ENCODE data around the gene PTPRN2. TPM values are rescaled to one million over a fixed set of nuclear protein-coding genes. Genes with fewer than 3 reads are reported as not detected.

PTPRN2 gene
- total and polyA plus RNA-seq, 9 of the 15 experiments (the other 6 are each of a cell fraction or from before 2014, with no cell fraction given) = not detected

DNA sequence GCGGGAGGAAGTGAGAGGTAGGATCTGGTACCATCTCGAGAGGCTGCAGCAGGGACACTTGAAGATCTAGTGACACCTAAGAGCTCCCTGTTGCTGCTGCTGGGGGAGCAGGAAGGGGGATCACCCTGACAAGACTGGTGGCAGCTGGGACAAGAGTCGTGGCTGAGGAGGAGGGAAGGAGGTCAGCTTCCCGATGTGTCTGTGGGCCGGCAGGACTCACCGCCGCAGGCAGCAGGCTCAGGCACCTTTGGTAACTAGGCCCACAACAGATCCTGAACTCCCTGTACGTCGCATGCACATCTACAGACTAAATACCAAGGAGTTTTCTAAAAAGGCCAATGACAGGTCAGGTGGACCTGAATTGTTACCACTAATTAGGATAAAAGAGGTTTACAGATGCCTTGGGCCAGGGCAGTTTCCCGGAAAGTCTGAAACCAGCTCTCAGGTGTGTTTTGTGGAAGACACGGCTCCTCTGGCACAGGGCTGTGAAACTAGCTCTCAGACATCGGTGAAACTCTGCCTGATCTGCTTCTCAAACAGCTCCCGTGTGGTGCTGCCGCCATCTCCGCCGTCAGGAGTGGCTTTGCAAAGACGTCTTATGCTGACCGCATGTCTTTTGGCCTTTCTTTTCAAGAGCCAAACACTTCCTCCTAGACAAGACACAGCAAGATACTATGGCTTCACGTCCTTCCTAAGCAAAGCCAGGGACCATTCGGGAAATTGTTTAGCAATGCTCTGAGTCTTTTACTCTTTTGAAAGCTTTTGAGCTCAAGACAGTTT, 609.7 kb downstream of the PTPRN2 start:
- Histone ChIP-seq H3K4me3 (no peak overlapping the region), H2AFZ (ENCODE audit: low read depth, low read length) (no peak overlapping the region), H3K36me3 (ENCODE audit: control insufficient read depth, insufficient read depth, low read length) (no peaks in the 10 kb centered on the region), H3K9me3 (replicated peaks; ENCODE audit: control insufficient read depth, insufficient read depth, low read depth, low read length) (no peaks in the 10 kb centered on the region), H3K4me2 (ENCODE audit: insufficient read depth, low read length) (no peak overlapping the region), H4K20me1 (replicated peaks; ENCODE audit: control insufficient read depth, insufficient read depth, low read length) (0 out of 2 replicates have a peak, but pooled peaks cover 11% of the 10 kb centered on the region), H3K27me3 (ENCODE audit: control insufficient read depth in 2 of 2, insufficient read depth in 2 of 2, low read length in 2 of 2) (peaks cover 14 to 68% of the 10 kb centered on the region in 2 experiments; a peak in 4 of 5 replicates), H3K4me1 (replicated peaks in 1 of 2; ENCODE audit: control insufficient read depth in 2 of 2, insufficient read depth in 2 of 2, low read length in 2 of 2) (no peaks in the 10 kb centered on the region), H3K27ac (ENCODE audit: extremely low read depth, low read depth, low read length) (no peak overlapping the region), H3K9ac (ENCODE audit: insufficient read depth in 1 of 2, low read depth in 2 of 2, low read length in 2 of 2) (no peak overlapping the region), H3K9me1 (ENCODE audit: control insufficient read depth, insufficient read depth, low read length) (no peaks in the 10 kb centered on the region), H3K79me2 (ENCODE audit: control insufficient read depth, insufficient read depth, low read length) (no peaks in the 10 kb centered on the region)
- in situ Hi-C loops (cut with MboI) (no loop called here), intact Hi-C loops (cut with micrococcal nuclease) (no loop called here)
- POLR2A ChIA-PET = interaction anchor here (0.6 kb wide), 1 partner anchor 249 kb away, joined by 3 read pairs; no protein-coding TSS in a partner anchor
- ATAC-seq = no peak
- WGBS (ENCODE audit: insufficient coverage, low coverage, missing lambda C conversion rate) = under 1% methylated on average over 20 of the region's 20 CpGs
- no TSS peak for BruUV-seq (replicated peaks)
- no peak for FAIRE-seq
- CTCF ChIA-PET (ENCODE audit: low intra/inter-chr PET ratio) = no interaction called here
- no peak for DNase-seq (ENCODE audit: extremely low read depth in 1 of 4, low spot score in 3 of 4)
- no peak for TF ChIP-seq ZNF584 (CRISPR knock-in tag; IDR thresholded peaks at IDR 0.05; ENCODE audit: low read depth)
- TF ChIP-seq ZNF561 (CRISPR knock-in tag; conservative IDR thresholded peaks at IDR 0.05) = no peak
- TF ChIP-seq SMAD4 (CRISPR knock-in tag; conservative IDR thresholded peaks at IDR 0.05) = no peak
- TF ChIP-seq SMARCA5 (IDR thresholded peaks at IDR 0.05) = no peak
- TF ChIP-seq, protein P1, sequence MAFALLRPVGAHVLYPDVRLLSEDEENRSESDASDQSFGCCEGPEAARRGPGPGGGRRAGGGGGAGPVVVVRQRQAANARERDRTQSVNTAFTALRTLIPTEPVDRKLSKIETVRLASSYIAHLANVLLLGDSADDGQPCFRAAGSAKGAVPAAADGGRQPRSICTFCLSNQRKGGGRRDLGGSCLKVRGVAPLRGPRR (CRISPR knock-in tag; IDR thresholded peaks at IDR 0.05) = no peak
- TF ChIP-seq ATF7 (IDR thresholded peaks at IDR 0.05) = no peak
- TF ChIP-seq XRCC3 (IDR thresholded peaks at IDR 0.05) = no peak
- TF ChIP-seq, protein P2, sequence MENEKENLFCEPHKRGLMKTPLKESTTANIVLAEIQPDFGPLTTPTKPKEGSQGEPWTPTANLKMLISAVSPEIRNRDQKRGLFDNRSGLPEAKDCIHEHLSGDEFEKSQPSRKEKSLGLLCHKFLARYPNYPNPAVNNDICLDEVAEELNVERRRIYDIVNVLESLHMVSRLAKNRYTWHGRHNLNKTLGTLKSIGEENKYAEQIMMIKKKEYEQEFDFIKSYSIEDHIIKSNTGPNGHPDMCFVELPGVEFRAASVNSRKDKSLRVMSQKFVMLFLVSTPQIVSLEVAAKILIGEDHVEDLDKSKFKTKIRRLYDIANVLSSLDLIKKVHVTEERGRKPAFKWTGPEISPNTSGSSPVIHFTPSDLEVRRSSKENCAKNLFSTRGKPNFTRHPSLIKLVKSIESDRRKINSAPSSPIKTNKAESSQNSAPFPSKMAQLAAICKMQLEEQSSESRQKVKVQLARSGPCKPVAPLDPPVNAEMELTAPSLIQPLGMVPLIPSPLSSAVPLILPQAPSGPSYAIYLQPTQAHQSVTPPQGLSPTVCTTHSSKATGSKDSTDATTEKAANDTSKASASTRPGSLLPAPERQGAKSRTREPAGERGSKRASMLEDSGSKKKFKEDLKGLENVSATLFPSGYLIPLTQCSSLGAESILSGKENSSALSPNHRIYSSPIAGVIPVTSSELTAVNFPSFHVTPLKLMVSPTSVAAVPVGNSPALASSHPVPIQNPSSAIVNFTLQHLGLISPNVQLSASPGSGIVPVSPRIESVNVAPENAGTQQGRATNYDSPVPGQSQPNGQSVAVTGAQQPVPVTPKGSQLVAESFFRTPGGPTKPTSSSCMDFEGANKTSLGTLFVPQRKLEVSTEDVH (IDR thresholded peaks at IDR 0.05; ENCODE audit: low read depth, partially characterized antibody) = no peak
- no peak for TF ChIP-seq BCOR (IDR thresholded peaks at IDR 0.05)
- TF ChIP-seq, protein P3, sequence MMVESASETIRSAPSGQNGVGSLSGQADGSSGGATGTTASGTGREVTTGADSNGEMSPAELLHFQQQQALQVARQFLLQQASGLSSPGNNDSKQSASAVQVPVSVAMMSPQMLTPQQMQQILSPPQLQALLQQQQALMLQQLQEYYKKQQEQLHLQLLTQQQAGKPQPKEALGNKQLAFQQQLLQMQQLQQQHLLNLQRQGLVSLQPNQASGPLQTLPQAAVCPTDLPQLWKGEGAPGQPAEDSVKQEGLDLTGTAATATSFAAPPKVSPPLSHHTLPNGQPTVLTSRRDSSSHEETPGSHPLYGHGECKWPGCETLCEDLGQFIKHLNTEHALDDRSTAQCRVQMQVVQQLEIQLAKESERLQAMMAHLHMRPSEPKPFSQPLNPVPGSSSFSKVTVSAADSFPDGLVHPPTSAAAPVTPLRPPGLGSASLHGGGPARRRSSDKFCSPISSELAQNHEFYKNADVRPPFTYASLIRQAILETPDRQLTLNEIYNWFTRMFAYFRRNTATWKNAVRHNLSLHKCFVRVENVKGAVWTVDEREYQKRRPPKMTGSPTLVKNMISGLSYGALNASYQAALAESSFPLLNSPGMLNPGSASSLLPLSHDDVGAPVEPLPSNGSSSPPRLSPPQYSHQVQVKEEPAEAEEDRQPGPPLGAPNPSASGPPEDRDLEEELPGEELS (CRISPR knock-in tag; IDR thresholded peaks at IDR 0.05; ENCODE audit: borderline replicate concordance) = no peak
- TF ChIP-seq U2AF1 (optimal IDR thresholded peaks at IDR 0.05; ENCODE audit: low read depth, low read length) = no peak
- no peak for TF ChIP-seq ASH1L (IDR thresholded peaks at IDR 0.05; ENCODE audit: borderline replicate concordance, low read depth, partially characterized antibody)
- TF ChIP-seq BACH1 (tag; IDR thresholded peaks at IDR 0.05) = no peak
- TF ChIP-seq GATA2 (CRISPR knock-in tag; IDR thresholded peaks at IDR 0.05) = no peak
- TF ChIP-seq PCBP2 (IDR thresholded peaks at IDR 0.05; ENCODE audit: low read depth, low read length, poor library complexity, severe bottlenecking) = no peak
- TF ChIP-seq CBFB (CRISPR knock-in tag; IDR thresholded peaks at IDR 0.05) = no peak
